ENCODE data around the gene RTP1. TPM values are rescaled to one million over a fixed set of nuclear protein-coding genes. Genes with fewer than 3 reads are reported as not detected.
"Not testable (repeated sequence)": the region's sequence is repeated elsewhere in the genome, so short reads cannot be mapped to it uniquely, and the experiment has no call there.

RTP1 gene
- total RNA-seq, 1 experiment from 2014 or later: not detected

- Mint-ChIP-seq H3K36me3 (ENCODE audit: insufficient read depth, unreplicated experiment) (no peaks in the 10 kb centered on the region), H3K27ac (ENCODE audit: low read depth, unreplicated experiment) (no peak overlapping the region), H3K27me3 (ENCODE audit: insufficient read depth, unreplicated experiment) (no peaks in the 10 kb centered on the region), H3K9me3 (ENCODE audit: unreplicated experiment) (no peaks in the 10 kb centered on the region), H3K4me1 (ENCODE audit: insufficient read depth, unreplicated experiment) (no peaks in the 10 kb centered on the region), H3K4me3 (ENCODE audit: unreplicated experiment) (no peak overlapping the region)
- BruUV-seq (replicated peaks): no TSS peak
- ChIA-PET CTCF (no interaction called here), POLR2A (no interaction called here)
- DNase-seq (ENCODE audit: unreplicated experiment): no peak
- intact Hi-C loops (cut with micrococcal nuclease): no loop called here
- no peak for TF ChIP-seq CTCF (IDR thresholded peaks at IDR 0.05; ENCODE audit: unreplicated experiment)
These were observed 39.7 kb downstream of the RTP1 start for GRCh38 chr3:187236962-187237361.

GRCh38 chr3:187237741-187238140 lies 40.5 kb downstream of the RTP1 start:
- DNase-seq (ENCODE audit: unreplicated experiment): no peak
- Mint-ChIP-seq H3K9me3 (ENCODE audit: unreplicated experiment) (no peaks in the 10 kb centered on the region), H3K4me1 (ENCODE audit: insufficient read depth, unreplicated experiment) (no peaks in the 10 kb centered on the region), H3K27me3 (ENCODE audit: insufficient read depth, unreplicated experiment) (no peaks in the 10 kb centered on the region), H3K27ac (ENCODE audit: low read depth, unreplicated experiment) (no peak overlapping the region), H3K4me3 (ENCODE audit: unreplicated experiment) (no peak overlapping the region), H3K36me3 (ENCODE audit: insufficient read depth, unreplicated experiment) (no peaks in the 10 kb centered on the region)
- no TSS peak for BruUV-seq (replicated peaks)
- TF ChIP-seq CTCF (IDR thresholded peaks at IDR 0.05; ENCODE audit: unreplicated experiment): no peak
- CTCF ChIA-PET: interaction anchor here (0.8 kb wide), 1 partner anchor 82 kb away, joined by 3 read pairs; no protein-coding TSS in a partner anchor
- intact Hi-C loops (cut with micrococcal nuclease): no loop called here
- POLR2A ChIA-PET: no interaction called here

GRCh38 chr3:187238239-187238638 lies 41.0 kb downstream of the RTP1 start:
- no peak overlapping the region for H3K4me3 Mint-ChIP-seq (ENCODE audit: unreplicated experiment)
- no TSS peak for BruUV-seq (replicated peaks)
- intact Hi-C loops (cut with micrococcal nuclease): no loop called here
- H3K27me3 Mint-ChIP-seq (ENCODE audit: insufficient read depth, unreplicated experiment): no peaks in the 10 kb centered on the region
- no peaks in the 10 kb centered on the region for H3K4me1 Mint-ChIP-seq (ENCODE audit: insufficient read depth, unreplicated experiment)
- CTCF ChIA-PET: interaction anchor here (0.8 kb wide), 1 partner anchor 81 kb away, joined by 3 read pairs; no protein-coding TSS in a partner anchor
- H3K9me3 Mint-ChIP-seq (ENCODE audit: unreplicated experiment): no peaks in the 10 kb centered on the region
- no peak for TF ChIP-seq CTCF (IDR thresholded peaks at IDR 0.05; ENCODE audit: unreplicated experiment)
- no peak for DNase-seq (ENCODE audit: unreplicated experiment)
- H3K27ac Mint-ChIP-seq (ENCODE audit: low read depth, unreplicated experiment): no peak overlapping the region
- H3K36me3 Mint-ChIP-seq (ENCODE audit: insufficient read depth, unreplicated experiment): no peaks in the 10 kb centered on the region
- POLR2A ChIA-PET: no interaction called here

DNA sequence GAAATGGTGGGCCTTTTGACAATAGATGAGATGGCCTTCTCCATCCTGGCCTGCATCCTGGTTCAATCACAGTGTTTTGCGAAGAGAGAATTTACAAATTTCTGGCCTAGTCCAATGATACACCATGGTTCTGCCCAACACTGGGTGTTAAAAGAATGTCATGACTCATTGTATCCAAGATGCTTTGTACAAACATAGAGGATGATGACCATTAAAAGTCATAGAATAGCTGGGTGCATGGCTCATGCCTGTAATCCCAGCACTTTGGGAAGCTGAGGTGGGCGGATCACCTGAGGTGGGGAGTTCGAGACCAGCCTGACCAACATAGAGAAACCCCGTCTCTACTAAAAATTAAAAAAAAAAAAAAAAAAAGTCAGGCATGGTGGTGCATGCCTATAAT lies 41.5 kb downstream of the RTP1 start:
- H3K27me3 Mint-ChIP-seq (ENCODE audit: insufficient read depth, unreplicated experiment); BruUV-seq (replicated peaks); H3K4me3 Mint-ChIP-seq (ENCODE audit: unreplicated experiment); POLR2A ChIA-PET; H3K36me3 Mint-ChIP-seq (ENCODE audit: insufficient read depth, unreplicated experiment); intact Hi-C loops (cut with micrococcal nuclease); DNase-seq (ENCODE audit: unreplicated experiment); H3K4me1 Mint-ChIP-seq (ENCODE audit: insufficient read depth, unreplicated experiment); H3K27ac Mint-ChIP-seq (ENCODE audit: low read depth, unreplicated experiment); H3K9me3 Mint-ChIP-seq (ENCODE audit: unreplicated experiment): not testable (repeated sequence)
- CTCF ChIA-PET: interaction anchor here (0.6 to 0.8 kb wide), 2 partner anchors 190 to 441 kb away, joined by 3 to 4 read pairs; no protein-coding TSS in a partner anchor

DNA sequence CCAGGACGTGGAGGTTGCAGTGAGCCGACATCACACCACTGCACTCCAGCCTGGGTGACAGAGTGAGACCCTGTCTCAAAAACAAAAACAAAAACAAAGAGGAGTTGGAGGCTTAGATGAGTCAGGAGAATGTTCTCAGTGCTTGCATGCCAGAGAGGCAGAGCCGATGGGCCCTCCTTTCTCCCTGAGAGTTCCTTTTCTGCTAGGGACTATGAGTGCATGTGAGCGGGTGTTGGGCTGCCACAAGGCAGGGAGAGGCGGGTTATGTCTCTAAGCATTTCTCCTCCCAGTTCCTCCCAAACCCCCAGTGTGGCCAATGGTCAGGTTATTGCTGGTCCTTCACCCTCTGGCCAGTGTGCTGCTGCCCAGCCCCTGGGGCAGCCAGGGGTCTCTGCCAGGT lies 45.1 kb downstream of the RTP1 start:
- BruUV-seq (replicated peaks): no TSS peak
- peaks cover 8% of the 10 kb centered on the region for H3K4me1 Mint-ChIP-seq (ENCODE audit: insufficient read depth, unreplicated experiment)

More for the DNA sequence above, 45.1 kb downstream of the RTP1 start:
- ChIA-PET CTCF (interaction anchor here (1.3 to 3.1 kb wide), 3 partner anchors 22 to 437 kb away, joined by 5 to 11 read pairs (median 9); no protein-coding TSS in a partner anchor), POLR2A (no interaction called here)
- DNase-seq (ENCODE audit: unreplicated experiment): no peak
- Mint-ChIP-seq H3K27ac (ENCODE audit: low read depth, unreplicated experiment) (no peak overlapping the region), H3K4me3 (ENCODE audit: unreplicated experiment) (no peak overlapping the region), H3K9me3 (ENCODE audit: unreplicated experiment) (no peaks in the 10 kb centered on the region), H3K36me3 (ENCODE audit: insufficient read depth, unreplicated experiment) (no peaks in the 10 kb centered on the region), H3K27me3 (ENCODE audit: insufficient read depth, unreplicated experiment) (no peaks in the 10 kb centered on the region)
- TF ChIP-seq CTCF (IDR thresholded peaks at IDR 0.05; ENCODE audit: unreplicated experiment): no peak
- intact Hi-C loops (cut with micrococcal nuclease): no loop called here
